Activated CD4-positive, alpha-beta T cell treated with anti-CD3 and anti-CD28 coated beads, Interleukin-2, amount 50 U/mL, for 4 hours (primary cell): Measurements from ENCODE around the gene KATNBL1.
"Not testable (repeated sequence)": the region's sequence is repeated elsewhere in the genome, so short reads cannot be mapped to it uniquely, and the experiment has no call there.

ENCODE experiments used
- DNase-seq, 2 experiments: peaks; one replicate each; pipeline ENCODE4 v3.0.0-alpha.2; 2020

Gene KATNBL1

DNA sequence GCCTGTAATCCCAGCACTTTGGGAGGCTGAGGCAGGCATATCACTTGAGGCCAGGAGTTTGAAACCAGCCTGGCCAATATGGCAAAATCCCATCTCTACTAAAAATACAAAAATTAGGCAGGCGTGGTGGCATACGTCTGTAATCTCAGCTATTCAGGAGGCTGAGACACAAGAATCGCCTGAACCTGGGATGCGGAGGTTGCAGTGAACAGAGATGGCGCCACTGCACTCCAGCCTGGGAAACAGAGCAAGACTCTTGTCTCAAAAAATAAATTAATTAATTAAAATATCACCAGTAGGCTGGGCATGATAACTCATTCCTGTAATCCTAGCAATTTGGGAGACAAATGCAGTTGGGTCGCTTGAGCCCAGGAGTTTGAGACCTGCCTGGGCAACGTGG is 16.6 kb downstream of the KATNBL1 start:
- DNase-seq: not testable (repeated sequence)

DNA sequence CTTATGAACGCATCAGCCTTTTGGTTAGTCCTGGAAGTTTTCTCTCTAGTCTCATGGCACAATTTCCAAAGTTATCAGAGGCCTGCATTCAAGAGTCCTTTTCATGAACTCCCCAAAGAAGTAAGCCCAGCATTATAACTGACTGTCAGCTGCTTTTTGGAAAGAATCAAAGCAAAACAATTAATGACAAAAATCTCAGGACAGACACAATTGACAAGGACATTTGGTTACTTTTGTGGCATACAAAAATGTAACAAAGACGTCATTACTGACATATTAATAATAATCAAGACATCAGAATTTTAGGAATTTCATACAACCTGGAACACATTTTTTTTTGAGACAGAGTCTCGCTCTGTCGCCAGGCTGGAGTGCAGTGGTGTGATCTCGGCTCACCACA is 21.2 kb downstream of the KATNBL1 start:
- no peak for DNase-seq

DNA sequence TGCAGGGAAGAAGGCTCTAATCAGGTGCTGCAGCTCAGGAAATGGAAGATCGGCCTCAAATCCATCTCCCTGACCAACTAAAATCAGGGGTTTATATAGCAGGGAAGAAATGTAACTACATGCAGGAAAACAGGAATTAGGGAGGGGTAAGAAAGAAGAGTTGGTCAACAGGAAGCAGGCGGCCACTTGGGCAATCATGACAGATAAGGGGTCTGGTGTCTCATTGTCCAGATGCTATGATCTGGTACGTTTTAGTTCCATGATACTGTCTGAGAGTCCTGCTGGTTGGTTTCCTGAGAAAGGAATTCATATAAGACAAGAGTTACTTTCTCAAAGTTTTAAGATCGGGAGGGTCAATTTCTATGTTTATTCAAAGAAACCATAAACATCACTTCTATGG is 24.2 kb downstream of the KATNBL1 start:
- DNase-seq: no peak

DNA sequence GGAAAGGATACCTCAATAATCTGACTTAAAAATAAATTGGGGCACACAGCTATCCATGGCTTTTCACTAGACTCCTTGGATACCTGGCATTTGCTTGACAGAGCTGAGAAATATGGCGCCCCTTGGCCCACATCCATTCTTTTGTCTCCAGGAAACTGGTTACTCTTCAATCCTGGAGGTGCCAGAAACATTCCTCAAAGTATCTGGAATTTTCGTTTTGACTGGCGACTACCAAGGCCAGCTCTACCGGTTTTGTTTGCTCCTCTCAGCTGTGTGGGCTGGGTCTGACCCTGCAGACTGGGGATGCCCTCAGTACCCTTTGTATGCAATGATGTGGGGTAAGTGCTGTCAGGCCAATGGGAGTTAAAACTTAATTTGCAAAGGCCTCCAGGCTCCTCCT is 27.0 kb downstream of the KATNBL1 start:
- DNase-seq: no peak

DNA sequence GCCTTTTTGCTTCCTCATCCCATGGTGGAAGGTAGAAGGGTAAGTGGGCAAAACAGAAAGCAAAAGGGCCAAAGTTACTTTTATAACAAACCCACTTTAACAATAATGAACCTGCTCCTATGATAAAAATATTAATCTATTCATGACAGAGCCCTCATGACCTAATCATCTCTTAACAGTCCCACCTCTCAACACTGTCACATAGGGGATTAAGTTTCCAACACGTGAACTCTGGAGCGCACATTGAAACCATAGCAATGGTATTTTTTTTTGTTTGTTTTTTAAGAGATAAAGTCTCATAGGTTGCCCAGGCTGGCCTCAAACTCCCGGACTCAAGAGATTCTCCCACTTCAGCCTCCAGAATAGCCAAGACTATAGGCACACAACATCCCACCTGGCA is 30.7 kb downstream of the KATNBL1 start:
- no peak for DNase-seq

DNA sequence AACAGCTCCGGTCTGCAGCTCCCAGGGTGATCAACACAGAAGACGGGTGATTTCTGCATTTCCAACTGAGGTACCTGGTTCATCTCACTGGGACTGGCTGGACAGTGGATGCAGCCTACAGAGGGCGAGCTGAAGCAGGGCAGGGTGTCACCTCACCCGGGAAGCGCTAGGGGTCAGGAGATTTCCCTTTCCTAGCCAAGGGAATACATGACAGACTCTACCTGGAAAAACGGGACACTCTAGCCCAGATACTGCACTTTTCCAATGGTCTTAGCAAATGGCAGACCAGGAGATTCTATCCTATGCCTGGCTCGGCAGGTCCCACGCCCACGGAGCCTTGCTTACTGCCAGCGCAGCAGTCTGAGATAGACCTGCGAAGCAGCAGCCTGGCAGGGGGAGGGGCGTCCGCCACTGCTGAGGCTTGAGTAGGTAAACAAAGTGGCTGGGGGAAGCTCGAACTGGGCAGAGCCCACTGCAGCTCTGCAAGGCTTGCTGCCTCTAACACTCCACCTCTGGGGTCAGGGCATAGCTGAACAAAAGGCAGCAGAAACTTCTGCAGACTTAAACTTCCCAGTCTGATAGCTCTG is 43.8 kb downstream of the KATNBL1 start:
- not testable (repeated sequence) for DNase-seq

DNA sequence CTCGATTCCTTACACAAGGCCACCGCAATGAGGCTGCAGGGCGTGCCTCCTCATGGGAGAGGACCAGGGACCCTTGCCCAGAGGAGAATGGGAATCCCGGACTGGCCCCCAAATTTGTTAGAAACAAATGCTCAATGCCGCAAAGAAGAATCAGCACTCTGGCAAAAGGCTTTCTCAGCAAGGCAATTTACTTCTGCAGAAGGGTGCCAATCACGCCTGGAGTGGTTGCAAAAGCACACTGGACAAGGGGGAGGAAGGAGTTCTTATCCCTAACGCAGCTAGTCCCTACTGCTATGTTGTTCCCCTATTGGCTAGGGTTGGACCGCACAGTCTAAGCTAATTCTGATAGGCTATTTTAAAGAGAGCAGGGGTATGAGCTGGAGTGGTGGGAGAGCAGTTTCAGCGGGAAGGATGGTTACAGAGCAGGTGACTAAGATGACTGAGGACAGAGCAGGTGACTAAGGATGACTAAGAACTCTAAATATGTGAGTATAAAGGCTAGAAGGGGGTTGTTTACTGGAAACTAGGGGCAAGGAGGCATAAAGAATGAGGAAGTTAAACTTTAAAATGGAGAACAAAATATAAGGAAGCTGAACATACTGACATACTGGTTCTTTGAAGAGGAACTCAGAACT is 48.5 kb downstream of the KATNBL1 start:
- no peak for DNase-seq

DNA sequence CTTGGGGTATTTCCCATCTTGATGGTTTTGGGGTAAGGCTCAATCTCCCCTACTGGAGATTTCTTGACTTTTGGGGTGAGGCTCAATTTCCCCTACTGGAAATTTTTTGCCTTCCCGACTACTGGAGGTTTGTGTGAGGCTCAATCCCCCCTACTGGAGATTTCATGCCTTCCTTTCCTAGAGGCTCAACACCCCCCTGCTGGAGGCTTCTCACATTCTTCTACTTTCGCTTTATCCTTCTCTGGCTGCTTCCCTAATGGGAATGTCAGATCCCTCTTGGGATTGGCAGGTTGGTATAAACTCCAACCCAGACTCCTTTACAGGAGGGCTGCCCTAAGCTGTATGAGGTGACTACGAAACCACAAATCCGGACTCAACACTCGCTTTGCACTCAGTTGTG is 49.2 kb downstream of the KATNBL1 start:
- DNase-seq: no peak

DNA sequence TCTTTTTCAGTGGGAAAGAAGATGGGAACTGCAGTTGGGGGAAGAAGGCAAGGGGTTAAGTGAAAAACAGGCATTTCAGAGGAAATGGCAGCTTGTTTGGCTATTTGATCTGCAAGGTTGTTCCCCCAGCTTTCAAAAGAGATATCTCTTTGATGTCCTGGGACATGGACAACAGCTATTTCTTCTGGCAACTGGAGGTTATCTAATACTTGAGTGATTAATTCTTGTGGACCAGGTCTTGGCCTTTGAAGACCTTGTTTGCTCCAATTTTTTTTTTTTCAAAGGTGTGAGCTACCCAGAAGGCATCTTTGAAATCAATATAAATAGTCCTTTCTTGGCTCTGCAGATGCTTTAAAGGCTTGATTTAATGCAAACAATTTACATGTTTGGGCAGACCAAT is 51.5 kb downstream of the KATNBL1 start:
- no peak for DNase-seq

DNA sequence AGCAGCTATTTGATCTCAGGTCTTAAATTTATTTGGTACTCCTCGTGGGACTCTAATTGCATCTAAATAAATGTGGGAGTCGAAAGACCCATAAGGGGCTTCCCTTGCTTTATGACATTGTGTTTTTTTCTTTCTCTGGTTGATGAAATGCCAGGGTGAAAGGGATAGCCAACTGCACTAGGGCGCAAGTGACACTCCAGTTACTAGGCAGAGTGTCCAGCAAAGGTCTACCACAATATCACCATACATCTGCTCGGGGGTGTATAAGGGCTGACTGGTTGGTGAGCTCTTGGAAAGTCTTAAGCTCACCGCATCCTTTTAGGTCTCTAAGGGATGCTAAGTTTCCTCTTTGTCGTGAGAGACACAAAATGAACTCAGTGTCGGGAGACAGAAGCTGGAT is 54.0 kb downstream of the KATNBL1 start:
- DNase-seq: no peak

DNA sequence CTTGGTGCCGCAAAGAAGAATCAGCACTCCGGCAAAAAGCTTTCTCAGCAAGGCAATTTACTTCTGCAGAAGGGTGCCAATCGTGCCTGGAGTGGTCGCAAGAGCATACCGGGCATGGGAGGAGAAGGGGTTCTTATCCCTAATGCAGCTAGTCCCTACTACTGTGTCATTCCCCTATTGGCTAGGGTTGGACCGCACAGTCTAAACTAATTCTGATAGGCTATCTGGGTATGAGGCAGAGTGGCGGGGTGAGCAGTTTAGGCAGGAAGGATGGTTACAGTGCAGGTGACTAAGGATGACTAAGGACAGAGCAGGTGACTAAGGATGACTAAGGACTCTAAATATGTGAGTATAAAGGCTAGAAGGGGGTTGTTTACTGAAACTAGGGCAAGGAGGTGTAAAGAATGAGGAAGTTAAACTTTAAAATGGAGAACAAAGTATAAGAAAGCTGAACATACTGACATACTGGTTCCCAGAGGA is 55.1 kb downstream of the KATNBL1 start:
- no peak for DNase-seq

DNA sequence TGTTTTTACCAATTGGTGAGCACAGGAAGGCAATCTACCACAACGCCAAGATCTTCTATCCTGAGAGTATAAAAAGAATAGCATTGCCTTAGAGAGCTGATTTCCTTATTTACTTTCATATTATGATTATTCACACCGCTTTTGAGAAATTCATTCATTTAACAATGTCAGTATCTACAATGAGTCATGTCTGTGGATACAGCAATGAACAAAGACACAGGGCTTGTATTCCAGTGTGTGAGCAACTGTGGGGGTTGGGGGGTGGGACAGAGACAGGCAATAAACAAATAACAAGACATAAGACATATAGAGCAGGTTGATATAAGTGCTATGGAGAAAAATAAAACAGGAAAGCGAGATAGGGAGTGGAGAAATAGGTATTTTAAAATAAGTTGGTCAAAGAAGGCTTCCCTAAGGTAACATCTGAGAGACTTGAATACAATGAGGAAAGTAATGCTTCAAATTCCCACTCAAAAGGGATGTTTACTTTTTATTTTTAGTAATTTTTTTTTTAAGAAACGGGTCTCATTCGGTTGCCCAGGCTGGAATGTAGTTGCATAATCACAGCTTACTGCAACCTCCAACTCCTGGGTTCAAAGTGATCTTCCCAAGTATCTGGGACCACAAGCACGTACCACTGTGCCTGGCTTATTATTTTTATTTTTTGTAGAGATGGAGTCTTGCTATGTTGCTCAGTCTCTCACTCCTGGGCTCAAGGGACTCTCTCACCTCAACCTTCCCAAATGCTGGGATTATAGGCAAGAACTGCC is 62.3 kb downstream of the KATNBL1 start:
- no peak for DNase-seq

DNA sequence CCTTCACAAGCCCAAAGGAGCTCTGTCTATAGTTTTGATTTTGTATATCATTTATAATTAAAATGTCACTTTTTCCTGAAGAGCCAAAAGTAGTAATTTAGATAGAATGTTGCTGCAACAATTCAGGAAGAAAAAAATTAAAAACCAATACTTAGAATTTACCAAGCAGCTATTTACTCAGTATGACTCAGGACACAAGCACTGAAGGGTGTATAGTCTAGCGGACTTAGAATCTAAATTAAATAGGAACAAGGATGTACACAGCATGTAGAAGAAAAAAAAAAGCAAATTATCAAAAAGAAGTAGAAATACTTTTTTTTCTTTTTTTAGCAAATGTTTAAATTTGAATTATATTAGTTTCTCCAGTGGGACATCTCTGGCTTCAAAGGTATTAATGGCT is 76.4 kb downstream of the KATNBL1 start:
- DNase-seq: no peak

DNA sequence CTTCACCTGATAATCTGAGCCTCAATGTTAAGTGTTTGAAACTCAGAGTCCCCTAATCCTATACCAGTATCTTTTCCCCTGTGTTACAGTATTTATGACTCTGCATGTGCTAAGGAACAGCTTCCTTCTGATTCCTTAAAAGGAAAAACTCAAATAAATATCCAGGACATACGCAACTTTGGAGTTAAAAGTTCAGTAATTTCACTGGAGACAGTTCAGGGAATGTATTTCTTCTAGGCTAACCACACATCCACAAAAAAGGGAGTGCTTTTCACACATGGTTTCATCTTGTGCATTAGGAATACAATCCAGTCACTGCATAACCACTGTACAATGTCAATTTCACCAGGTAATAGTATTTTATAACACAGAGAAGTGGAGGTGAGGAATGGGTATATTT is 77.0 kb downstream of the KATNBL1 start:
- no peak for DNase-seq

DNA sequence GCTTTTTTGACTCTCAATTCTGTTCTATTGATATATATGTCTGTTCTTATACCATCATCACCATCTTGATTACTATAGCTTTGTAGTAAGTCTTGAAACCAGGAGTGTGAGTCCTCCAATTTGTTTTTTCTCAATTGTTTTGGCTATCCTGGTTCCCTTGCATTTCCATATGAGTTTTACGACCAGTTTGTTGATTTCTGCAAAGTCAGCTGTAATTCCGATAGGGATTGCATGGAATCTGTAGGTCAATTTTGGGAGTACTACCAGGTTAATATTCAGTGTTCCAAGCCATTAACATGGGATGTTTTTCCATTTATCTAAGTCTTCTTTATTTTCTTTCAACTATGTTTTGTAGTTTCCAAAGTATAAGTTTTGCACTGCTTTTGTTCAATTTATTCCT is 81.0 kb downstream of the KATNBL1 start:
- DNase-seq: no peak

DNA sequence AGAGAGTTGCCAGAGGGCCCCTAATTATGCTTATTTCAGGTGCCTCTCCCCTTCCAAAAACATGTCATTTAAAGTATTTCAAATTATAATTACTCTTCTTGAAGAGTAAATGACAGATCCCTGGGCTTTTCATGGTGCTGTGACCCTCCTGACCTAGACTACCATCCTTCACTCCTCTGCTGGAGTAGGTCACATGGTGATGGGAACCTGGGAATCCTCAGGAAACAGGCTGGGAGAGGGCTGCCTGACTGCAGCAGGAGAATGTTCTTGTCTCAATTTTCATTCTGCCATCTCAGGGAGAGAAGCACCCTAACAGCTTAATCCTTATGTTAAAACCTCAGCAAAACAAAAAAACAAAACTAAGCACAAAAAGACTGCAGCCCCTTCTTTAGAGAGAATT is 83.4 kb downstream of the KATNBL1 start:
- DNase-seq: no peak

DNA sequence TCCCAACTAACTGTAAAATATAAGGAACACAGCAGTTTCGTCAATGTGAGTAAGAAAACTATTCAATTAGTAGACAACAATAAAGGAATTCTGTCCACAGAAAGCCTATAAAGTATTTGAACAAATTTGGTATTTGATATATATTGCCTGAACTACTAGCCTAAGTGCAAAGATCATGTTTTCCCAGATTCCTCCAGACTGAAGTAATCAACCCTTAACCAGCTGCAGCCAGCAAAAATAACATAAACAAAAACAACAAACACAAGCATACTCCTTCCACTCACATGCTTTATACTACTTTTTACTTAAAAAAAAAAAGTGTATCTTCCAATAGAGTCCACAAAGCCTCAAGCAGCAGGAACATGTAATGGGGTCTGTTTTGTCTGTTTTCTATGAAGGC is 84.0 kb downstream of the KATNBL1 start:
- DNase-seq: no peak

DNA sequence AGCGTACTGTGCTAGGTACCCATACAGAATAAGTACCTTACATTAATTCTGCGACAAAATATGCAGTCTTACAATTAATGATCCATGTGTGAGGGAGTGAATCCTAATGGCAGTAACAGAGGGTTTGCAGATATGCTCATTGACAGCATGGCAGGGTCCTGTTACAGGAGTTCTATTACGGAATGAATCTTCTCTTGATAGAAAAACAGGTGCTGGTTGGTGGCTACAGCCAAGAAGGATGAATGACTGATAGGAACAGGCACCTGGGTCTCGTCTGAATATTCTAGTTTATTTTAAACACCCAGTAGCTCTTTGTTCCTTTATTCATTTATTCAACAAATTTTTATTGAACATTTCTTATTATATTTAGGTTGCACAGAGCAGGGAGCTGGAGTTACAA is 85.2 kb downstream of the KATNBL1 start:
- no peak for DNase-seq

DNA sequence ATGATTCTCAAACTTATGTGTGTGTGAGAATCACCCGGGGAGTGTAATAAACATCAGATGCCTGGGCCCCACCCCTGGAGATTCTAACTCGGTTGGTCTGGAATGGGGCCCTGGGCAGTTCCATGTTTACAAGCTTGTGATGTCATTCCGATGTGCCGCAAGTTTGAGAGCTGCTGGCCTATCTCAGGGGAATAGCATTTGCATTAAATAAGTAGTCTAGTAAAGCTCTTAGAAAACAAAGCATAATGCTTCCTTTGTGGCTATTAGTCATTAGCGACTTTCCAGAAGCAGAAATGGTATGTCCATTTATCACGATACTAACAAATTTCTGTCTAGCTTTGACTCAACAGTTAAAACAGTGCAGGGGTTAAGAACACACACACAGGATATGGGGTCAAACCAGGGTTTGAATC is 87.1 kb downstream of the KATNBL1 start:
- DNase-seq: no peak

DNA sequence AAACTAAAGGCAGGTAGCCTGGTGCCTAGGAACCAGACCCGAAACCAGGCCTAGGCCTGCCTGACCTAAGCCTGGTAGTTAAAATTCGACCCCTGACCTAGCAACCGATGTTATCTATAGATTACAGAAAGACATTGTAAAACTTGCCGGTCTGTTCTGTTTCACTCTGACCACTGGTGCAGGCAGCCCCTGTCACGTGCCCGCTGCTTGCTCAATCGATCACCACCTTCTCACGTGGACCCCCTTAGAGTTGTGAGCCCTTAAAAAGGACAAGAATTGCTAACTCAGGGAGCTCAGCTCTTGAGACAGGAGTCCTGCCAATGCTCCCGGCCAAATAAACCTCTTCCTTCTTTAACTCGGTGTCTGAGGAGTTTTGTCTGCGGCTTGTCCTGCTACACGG is 88.1 kb downstream of the KATNBL1 start:
- not testable (repeated sequence) for DNase-seq

DNA sequence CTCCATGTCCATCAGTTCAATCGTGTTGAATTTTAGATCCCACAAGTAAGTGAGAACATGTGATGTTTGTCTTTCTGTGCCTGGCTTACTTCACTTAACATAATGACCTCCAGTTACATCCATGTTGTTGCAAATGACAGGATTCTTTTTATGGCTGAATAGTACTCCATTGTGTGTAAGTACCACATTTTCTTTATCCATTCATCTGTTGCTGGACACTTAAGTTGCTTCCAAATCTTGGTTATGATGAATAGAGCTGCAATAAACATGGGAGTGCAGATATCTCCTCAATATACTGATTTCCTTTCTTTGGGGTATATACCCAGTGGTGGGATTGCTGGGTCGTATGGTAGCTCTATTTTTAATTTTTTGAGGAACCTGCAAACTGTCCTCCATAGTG is 89.5 kb downstream of the KATNBL1 start:
- not testable (repeated sequence) for DNase-seq

DNA sequence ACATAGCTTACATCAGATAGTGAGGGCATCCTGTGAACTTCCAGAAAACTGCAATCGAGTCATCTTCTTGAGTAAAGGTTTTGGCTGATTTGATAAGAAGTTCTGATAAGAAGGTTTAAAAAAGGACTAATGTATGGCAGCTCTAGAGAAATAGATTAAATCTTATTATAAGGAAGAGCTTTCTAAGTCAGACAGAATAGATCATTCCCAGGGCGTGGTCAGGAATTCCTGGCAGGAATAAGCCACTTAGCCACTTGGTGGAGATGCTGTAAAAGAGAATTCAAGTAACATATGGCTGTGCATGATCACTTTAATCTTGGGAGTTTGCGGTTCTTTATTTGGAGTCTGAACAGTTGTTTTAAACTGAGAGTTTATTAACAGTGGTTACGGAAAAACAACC is 90.6 kb downstream of the KATNBL1 start:
- no peak for DNase-seq

DNA sequence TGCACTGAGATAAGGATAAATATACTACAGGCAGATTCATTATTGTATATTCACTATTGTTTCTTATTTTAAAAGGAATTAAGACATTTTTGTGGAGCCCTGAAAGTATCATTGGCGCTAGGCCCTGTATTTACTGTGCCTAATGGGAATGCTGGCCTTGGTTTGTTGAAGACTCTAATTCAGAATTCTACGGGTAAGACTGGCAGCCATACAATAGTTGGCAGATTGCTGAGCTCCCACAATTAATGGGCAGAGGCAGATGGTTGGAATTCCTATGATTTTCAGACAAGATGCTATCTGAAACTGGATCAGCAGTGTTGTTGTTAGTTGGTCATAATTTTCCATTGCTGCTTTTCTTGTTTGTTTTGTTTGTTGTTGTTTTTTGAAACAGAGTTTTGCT is 93.3 kb downstream of the KATNBL1 start:
- DNase-seq: no peak

DNA sequence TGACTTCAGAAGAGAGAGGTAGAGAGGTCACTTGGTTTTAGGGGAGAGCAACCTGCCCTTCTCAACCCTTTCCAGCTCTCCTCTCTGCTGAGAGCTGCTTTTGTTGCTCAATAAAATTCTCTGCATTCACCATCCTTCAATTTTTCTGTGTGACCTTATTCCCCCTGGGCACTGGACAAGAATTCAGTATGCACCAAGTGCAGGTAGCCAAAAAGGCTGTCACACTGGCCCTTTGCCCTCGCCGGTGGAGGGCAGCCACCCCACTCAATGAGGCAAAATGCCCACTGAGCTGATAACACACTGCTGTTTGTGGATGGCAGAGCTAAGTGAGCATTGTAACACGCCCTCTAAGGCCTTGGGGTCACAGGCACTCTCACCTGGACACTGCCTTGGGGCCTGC is 95.2 kb downstream of the KATNBL1 start:
- no peak for DNase-seq
